ENCODE results near the gene CENPP. TPM values are rescaled to one million over a fixed set of nuclear protein-coding genes. Genes with fewer than 3 reads are reported as not detected.

Gene CENPP
- 10 to 100 TPM; 23.3 to 31.6 TPM for total RNA-seq

GRCh38 chr9:92325269-92325990 is at the start of gene CENPP, which contains the start of gene NOL8:
Gene CENPP, plus strand, starts transcription at chr9:92325953.
Gene NOL8, minus strand, starts transcription at chr9:92325350. Its CDS starts 1,189 bp downstream, at chr9:92324161.
- no peaks in the 10 kb centered on the region for H3K27me3 Mint-ChIP-seq
- CTCF ChIA-PET: interaction anchor here (1.0 to 1.4 kb wide), 4 partner anchors 16 to 466 kb away, joined by 3 to 5 read pairs (median 4); no protein-coding TSS in a partner anchor
- H3K9me3 Mint-ChIP-seq: no peaks in the 10 kb centered on the region
- DNase-seq: peak; percentile 89
- H3K36me3 Mint-ChIP-seq (ENCODE audit: low read depth): peaks cover 18% of the 10 kb centered on the region
- POLR2A ChIA-PET: interaction anchor here (0.6 to 1.0 kb wide), 6 partner anchors 16 to 371 kb away, joined by 3 read pairs; partner anchors contain the start of gene IPPK
- peaks cover 45% of the 10 kb centered on the region for H3K4me1 Mint-ChIP-seq
- peak within 1 kb of the TSS; percentile 99 for H3K4me3 Mint-ChIP-seq
- H3K27ac Mint-ChIP-seq: peak within 1 kb of the TSS; percentile 99

GRCh38 chr9:92276331-92277032 is 49.3 kb upstream of the CENPP start:
- Mint-ChIP-seq H3K4me1 (peaks cover 41% of the 10 kb centered on the region), H3K27ac (peak overlapping the region; percentile 72), H3K9me3 (no peaks in the 10 kb centered on the region), H3K4me3 (peak overlapping the region; percentile 2), H3K27me3 (no peaks in the 10 kb centered on the region), H3K36me3 (ENCODE audit: low read depth) (peaks cover 75% of the 10 kb centered on the region)
- ChIA-PET CTCF (interaction anchor here (0.8 to 1.8 kb wide), 3 partner anchors 8 to 25 kb away, joined by 3 to 5 read pairs (median 4); no protein-coding TSS in a partner anchor), POLR2A (no interaction called here)
- peak; percentile 20 for DNase-seq

- no peaks in the 10 kb centered on the region for H3K27me3 Mint-ChIP-seq
- no peak overlapping the region for H3K27ac Mint-ChIP-seq
- DNase-seq: no peak
- ChIA-PET CTCF (interaction anchor here (0.6 to 1.6 kb wide), 3 partner anchors 10 to 592 kb away, joined by 3 to 4 read pairs (median 3); no protein-coding TSS in a partner anchor), POLR2A (interaction anchor here (0.8 kb wide), 1 partner anchor 9 kb away, joined by 3 read pairs; no protein-coding TSS in a partner anchor)
- peaks cover 45% of the 10 kb centered on the region for H3K4me1 Mint-ChIP-seq
- H3K9me3 Mint-ChIP-seq: no peaks in the 10 kb centered on the region
- no peak overlapping the region for H3K4me3 Mint-ChIP-seq
- peaks cover 71% of the 10 kb centered on the region for H3K36me3 Mint-ChIP-seq (ENCODE audit: low read depth)
Observed at GRCh38 chr9:92278110-92278509, 47.6 kb upstream of the CENPP start.

GRCh38 chr9:92279302-92279701 is 46.5 kb upstream of the CENPP start:
- Mint-ChIP-seq H3K9me3 (no peaks in the 10 kb centered on the region), H3K4me1 (peaks cover 45% of the 10 kb centered on the region), H3K27me3 (no peaks in the 10 kb centered on the region), H3K27ac (no peak overlapping the region), H3K36me3 (ENCODE audit: low read depth) (peaks cover 66% of the 10 kb centered on the region), H3K4me3 (no peak overlapping the region)
- CTCF ChIA-PET: interaction anchor here (1.0 to 1.6 kb wide), 2 partner anchors 11 to 42 kb away, joined by 3 read pairs; no protein-coding TSS in a partner anchor
- DNase-seq: no peak
- POLR2A ChIA-PET: no interaction called here

- H3K27ac Mint-ChIP-seq: peak overlapping the region; percentile 5
- no peak overlapping the region for H3K4me3 Mint-ChIP-seq
- H3K27me3 Mint-ChIP-seq: no peaks in the 10 kb centered on the region
- H3K36me3 Mint-ChIP-seq (ENCODE audit: low read depth): peaks cover 50% of the 10 kb centered on the region
- no peaks in the 10 kb centered on the region for H3K9me3 Mint-ChIP-seq
- no peak for DNase-seq
- ChIA-PET POLR2A (no interaction called here), CTCF (interaction anchor here (1.2 kb wide), 1 partner anchor 150 kb away, joined by 3 read pairs; no protein-coding TSS in a partner anchor)
- H3K4me1 Mint-ChIP-seq: peaks cover 59% of the 10 kb centered on the region
Observed at GRCh38 chr9:92289708-92290390, 35.9 kb upstream of the CENPP start.

GRCh38 chr9:92290785-92291429 is 34.8 kb upstream of the CENPP start:
- peak overlapping the region; percentile 51 for H3K27ac Mint-ChIP-seq
- peaks cover 62% of the 10 kb centered on the region for H3K4me1 Mint-ChIP-seq
- CTCF ChIA-PET: interaction anchor here (1.2 kb wide), 1 partner anchor 151 kb away, joined by 3 read pairs; no protein-coding TSS in a partner anchor
- peak overlapping the region; percentile 94 for H3K4me3 Mint-ChIP-seq
- peaks cover 39% of the 10 kb centered on the region for H3K36me3 Mint-ChIP-seq (ENCODE audit: low read depth)
- H3K9me3 Mint-ChIP-seq: no peaks in the 10 kb centered on the region
- POLR2A ChIA-PET: no interaction called here
- H3K27me3 Mint-ChIP-seq: no peaks in the 10 kb centered on the region
- DNase-seq: no peak

GRCh38 chr9:92291577-92291976 is 34.2 kb upstream of the CENPP start:
- POLR2A ChIA-PET: no interaction called here
- H3K27me3 Mint-ChIP-seq: no peaks in the 10 kb centered on the region
- H3K4me1 Mint-ChIP-seq: peaks cover 66% of the 10 kb centered on the region
- H3K4me3 Mint-ChIP-seq: peak overlapping the region; percentile 94
- H3K9me3 Mint-ChIP-seq: no peaks in the 10 kb centered on the region
- CTCF ChIA-PET: no interaction called here
- DNase-seq: no peak
- H3K27ac Mint-ChIP-seq: peak overlapping the region; percentile 21
- peaks cover 44% of the 10 kb centered on the region for H3K36me3 Mint-ChIP-seq (ENCODE audit: low read depth)

GRCh38 chr9:92292338-92293074 is 33.2 kb upstream of the CENPP start:
- Mint-ChIP-seq H3K9me3 (no peaks in the 10 kb centered on the region), H3K4me3 (peak overlapping the region; percentile 94), H3K27ac (peak overlapping the region; percentile 98), H3K27me3 (no peaks in the 10 kb centered on the region), H3K36me3 (ENCODE audit: low read depth) (peaks cover 47% of the 10 kb centered on the region), H3K4me1 (peaks cover 71% of the 10 kb centered on the region)
- ChIA-PET POLR2A (no interaction called here), CTCF (no interaction called here)
- no peak for DNase-seq

GRCh38 chr9:92293075-92293354 is 32.7 kb upstream of the CENPP start:
- H3K4me1 Mint-ChIP-seq: peaks cover 75% of the 10 kb centered on the region

GRCh38 chr9:92293452-92294296 is 32.1 kb upstream of the CENPP start, which contains the start of gene IARS1:
Gene IARS1, minus strand, starts transcription at chr9:92293697. Its CDS starts 4,278 bp downstream, at chr9:92289419.
- Mint-ChIP-seq H3K4me1 (peaks cover 71% of the 10 kb centered on the region), H3K4me3 (peak within 1 kb of the TSS; percentile 94), H3K27me3 (no peaks in the 10 kb centered on the region), H3K27ac (peak within 1 kb of the TSS; percentile 98), H3K9me3 (no peaks in the 10 kb centered on the region), H3K36me3 (ENCODE audit: low read depth) (peaks cover 45% of the 10 kb centered on the region)
- ChIA-PET POLR2A (no interaction called here), CTCF (no interaction called here)
- DNase-seq: peak; percentile 99

More at GRCh38 chr9:92293075-92293354, 32.7 kb upstream of the CENPP start:
- CTCF ChIA-PET: no interaction called here
- H3K27ac Mint-ChIP-seq: peak overlapping the region; percentile 98
- H3K4me3 Mint-ChIP-seq: peak overlapping the region; percentile 94
- H3K36me3 Mint-ChIP-seq (ENCODE audit: low read depth): peaks cover 47% of the 10 kb centered on the region
- DNase-seq: no peak
- POLR2A ChIA-PET: no interaction called here
- no peaks in the 10 kb centered on the region for H3K27me3 Mint-ChIP-seq
- H3K9me3 Mint-ChIP-seq: no peaks in the 10 kb centered on the region

GRCh38 chr9:92294297-92294676 is 31.5 kb upstream of the CENPP start:
- H3K27me3 Mint-ChIP-seq: no peaks in the 10 kb centered on the region
- H3K27ac Mint-ChIP-seq: peak overlapping the region; percentile 98
- peak; percentile 11 for DNase-seq
- CTCF ChIA-PET: no interaction called here
- H3K4me3 Mint-ChIP-seq: peak overlapping the region; percentile 94
- H3K36me3 Mint-ChIP-seq (ENCODE audit: low read depth): peaks cover 50% of the 10 kb centered on the region
- H3K4me1 Mint-ChIP-seq: peaks cover 74% of the 10 kb centered on the region
- POLR2A ChIA-PET: no interaction called here
- no peaks in the 10 kb centered on the region for H3K9me3 Mint-ChIP-seq

Measured in activated CD4-positive, alpha-beta T cell treated with anti-CD3 and anti-CD28 coated beads, Interleukin-2, amount 10 ng/mL, durations not matched to agents 7 days and 5 days (primary cell).